Measurements from ENCODE around the gene GPBAR1. TPM values are rescaled to one million over a fixed set of nuclear protein-coding genes. Genes with fewer than 3 reads are reported as not detected.

The GPBAR1 gene
- total RNA-seq, 1 donor from 2014 or later = 1.1 TPM

DNA sequence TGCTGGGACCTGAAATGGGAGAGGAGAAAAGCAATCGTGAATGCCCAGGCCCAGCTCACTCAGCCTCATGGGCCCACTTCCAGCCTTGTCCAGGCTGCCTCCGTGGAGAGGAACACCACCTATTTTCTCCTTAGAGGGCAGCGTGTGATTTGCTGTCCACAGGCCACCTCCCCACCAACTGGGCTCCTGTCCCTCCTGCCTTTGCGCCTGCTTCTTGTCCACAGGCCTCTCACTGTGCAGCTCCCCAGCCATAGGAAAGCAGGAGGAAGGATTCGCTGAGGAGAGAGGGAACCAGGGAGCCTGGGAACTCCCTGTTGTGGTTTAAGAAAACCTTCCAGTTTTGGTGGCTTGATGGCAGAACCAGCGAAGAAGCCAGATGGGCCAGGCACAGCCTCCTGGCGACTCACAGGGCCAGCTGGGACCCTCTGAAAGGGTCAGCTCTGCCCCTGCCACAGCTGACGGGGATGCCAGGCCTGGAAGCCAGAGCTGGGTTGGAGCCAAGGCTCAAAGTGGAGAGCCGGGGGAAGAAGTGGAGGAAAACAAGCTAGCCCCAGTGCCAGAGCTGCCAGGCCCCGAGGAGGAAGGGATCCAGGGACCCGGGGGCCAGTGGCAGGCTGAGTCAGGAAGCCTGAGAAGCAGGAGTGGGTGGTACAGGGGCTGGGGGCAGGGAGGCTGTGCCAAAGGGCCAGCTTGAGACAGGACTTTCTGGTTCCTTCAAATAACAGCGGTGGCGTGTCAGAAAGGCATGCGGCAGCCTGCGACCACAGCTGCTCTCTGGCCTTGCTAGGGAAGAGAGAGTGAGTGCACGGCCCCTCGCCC lies 21.6 kb downstream of the GPBAR1 start:
- peak; percentile 96 for DNase-seq (ENCODE audit: low read depth)

DNA sequence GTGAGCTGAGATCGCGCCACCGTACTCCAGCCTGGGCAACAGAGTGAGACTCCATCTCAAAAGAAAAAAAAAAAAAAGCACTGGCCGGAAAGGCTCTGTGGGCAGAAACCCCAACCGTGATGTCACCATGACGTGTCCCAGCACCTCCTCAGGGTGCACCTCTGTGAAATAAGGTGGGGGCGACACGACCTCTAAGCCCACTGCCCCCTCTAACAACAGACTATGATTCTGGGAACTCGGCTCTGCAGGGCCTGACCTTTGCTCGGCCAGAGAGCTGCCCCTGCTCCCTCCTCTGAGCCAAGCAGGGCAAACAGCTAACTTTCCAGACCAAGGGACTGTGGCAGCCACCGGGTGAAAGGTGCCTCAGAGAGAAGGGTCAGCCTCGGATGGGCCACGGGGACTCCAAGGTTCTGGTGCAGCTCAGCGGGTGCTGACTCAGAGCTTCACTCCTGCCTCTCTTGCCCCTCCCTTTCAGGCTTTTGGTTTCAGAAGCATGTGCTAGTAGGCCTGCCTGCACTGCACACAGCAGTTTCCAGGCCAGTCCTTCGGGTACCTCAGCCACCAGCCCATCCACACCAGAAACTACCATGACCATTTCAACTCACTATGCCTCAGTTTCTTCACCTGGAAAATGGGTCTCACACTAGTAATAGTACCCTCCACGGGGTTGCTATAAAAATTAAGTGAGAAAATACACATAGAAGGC lies 23.4 kb downstream of the GPBAR1 start:
- peak; percentile 88 for DNase-seq (ENCODE audit: low read depth)

DNA sequence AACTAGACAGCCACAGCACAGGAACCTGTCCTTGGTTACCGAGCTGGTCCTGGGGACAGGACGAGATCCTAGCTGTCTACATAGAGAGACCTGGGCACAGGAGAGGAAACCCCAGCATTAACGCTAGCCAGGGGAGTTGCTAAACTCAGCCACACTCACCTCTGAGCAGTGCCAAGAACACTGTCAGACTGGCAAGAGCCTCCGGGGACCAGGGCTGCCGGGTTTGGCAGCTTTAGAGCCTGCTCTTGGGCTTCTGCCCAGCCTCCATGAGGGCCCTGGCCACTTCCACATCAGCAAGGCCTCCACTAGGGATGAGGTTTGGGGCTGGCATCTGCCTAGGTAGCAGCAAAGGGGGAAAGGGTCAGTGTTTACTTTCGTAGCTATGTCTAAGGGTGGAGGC lies 24.8 kb downstream of the GPBAR1 start:
- peak; percentile 78 for DNase-seq (ENCODE audit: low read depth)

DNA sequence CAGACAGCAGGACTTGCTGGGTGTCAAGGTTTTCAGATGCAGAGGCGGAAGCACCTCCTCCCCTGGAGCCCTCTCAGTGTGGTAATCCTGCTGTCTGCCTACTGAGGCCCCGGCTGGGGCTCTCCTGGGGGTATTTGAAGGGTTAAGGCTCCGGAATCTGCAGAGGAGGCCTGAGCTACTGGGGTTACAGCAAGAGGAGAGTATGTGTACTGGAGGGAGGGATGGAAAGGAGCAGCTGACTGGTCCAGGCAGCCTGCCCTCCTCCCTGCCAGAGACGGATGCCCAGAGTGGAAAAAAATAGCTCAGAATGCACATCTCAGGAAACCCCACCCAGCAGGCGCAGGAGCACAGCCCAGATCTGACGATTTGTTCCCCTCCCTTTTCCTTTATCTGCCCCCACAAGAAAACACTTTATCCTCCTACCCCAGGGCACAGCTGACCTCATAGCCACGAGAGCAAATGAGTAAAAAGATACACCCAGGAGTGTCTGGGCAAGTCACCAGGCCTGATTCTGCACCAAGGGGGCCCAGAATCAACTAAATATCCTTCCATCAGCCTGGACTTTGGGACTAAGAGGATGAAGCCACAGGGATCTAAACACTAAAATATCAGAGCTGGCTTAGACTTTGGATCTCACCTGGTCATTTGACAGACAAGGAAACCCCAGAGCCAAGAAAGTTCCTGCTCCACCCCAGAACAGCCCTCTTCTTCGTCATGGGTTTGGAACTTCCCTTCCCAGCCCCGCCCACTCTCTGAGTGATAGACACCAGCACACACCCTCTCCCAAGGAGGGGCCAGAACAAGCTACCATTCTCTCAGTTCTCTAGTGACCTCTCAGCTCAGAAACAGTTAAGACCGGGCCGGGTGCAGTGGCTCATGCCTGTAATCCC lies 26.0 kb downstream of the GPBAR1 start:
- DNase-seq (ENCODE audit: low read depth) = peak; percentile 98

DNA sequence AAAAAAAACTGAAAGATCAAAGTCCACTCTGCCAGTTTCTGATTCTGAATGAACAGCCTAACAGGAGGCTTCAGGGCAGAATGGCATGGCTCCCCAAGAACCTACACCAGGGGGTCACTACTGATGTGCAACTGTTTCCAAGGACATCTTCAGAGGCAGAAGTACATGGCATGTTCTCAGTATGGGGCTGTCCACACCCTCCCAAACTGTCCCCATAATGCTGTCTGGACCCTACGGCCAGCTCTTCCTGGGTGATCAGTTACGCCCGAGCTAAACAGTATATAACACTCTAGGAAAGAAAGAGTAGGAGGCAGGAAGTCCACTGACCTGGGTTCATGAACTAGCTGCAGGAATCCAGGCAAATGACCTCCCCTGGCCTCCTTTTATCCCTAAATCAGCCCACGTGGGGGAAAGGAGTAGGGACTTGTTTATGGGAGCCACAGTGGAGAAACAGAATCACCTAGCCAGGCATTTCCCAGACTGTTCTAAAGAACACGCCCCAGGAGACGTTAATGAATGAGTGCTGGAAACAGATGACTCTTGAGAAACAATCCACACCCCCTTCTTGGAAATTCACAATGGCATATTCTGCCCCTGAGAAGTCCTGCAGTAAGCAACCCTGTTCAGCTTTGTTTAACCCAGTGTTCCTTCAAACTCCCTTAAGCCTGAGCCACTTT lies 29.0 kb downstream of the GPBAR1 start:
- DNase-seq (ENCODE audit: low read depth) = peak; percentile 46

DNA sequence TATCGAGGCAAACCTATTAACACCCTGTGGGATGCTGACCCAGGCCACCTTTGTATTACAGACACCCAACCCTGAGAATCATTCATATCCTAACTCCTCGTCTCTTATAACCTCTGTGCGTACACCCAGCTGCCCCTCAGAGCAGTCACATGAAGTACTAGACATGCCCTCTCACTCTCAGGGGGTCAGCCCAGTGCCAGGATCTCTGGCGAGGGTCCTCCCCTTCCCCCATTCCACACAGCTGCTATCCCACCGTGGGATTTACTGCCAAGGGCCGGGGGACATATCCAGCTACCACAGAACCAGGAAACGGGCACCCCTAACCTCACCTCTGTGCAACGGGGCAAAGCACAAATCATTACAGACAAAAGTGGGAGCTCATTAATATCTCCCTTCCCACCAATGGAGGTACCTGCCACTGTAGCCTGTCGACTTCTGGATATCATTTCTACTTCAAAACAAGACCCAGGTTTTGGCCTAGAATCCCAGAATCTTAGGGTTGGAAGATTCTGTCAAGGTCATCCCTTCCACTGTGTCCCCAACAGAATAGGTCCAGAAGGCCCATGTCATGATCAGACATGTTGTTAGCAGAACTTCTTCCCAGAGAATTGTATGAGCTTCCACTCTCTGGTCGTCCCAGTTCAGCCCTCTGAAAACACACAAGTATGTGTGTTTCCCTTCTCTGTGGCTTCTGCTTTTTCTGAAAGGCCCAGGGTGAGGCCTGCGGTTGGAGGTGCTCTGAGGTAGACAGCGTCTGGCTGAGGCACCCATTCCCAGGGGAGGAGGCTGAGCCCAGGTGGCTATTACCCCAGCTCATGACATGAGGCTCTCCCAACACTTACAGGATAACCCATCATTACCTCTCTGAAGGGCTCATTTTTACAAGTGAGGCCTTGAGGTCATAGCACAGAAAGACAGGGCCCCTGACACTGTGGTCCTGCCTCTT lies 29.8 kb downstream of the GPBAR1 start:
- DNase-seq (ENCODE audit: low read depth) = no peak

DNA sequence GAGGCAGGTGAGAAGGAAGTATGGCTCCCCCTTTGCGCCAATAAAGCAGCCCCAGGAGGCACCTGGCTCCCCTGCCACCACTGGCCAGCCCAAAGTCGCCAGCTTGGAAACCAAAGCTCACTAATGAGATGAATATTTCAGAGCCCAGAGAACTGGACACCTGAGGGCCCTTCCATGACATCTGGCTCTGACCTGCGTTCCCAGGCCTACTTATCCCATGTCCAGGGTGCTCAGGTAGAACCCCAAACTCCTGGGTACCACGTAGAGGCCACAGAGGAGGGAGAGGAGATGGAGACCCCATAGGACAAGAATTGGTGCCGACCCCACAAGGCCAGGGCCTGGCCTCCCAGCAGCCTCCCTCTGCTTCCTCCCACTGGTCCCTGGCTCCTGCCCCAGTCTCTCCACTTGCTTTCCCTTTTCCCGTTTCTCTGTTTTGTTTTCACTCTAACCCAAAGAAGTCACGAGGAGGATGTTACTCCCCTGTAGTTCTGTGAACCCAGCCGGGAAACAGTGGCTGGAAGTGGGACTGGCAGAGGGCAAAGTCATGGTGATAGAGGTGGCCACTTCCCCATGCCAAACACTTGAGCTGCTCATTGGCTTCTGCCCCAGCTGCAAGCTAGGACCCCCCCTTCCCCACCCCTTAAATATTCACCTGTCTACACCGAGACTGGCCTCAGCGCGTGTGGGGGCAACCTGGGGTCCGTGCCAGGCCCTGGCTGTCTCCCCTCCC lies 30.7 kb downstream of the GPBAR1 start:
- no peak for DNase-seq (ENCODE audit: low read depth)

DNA sequence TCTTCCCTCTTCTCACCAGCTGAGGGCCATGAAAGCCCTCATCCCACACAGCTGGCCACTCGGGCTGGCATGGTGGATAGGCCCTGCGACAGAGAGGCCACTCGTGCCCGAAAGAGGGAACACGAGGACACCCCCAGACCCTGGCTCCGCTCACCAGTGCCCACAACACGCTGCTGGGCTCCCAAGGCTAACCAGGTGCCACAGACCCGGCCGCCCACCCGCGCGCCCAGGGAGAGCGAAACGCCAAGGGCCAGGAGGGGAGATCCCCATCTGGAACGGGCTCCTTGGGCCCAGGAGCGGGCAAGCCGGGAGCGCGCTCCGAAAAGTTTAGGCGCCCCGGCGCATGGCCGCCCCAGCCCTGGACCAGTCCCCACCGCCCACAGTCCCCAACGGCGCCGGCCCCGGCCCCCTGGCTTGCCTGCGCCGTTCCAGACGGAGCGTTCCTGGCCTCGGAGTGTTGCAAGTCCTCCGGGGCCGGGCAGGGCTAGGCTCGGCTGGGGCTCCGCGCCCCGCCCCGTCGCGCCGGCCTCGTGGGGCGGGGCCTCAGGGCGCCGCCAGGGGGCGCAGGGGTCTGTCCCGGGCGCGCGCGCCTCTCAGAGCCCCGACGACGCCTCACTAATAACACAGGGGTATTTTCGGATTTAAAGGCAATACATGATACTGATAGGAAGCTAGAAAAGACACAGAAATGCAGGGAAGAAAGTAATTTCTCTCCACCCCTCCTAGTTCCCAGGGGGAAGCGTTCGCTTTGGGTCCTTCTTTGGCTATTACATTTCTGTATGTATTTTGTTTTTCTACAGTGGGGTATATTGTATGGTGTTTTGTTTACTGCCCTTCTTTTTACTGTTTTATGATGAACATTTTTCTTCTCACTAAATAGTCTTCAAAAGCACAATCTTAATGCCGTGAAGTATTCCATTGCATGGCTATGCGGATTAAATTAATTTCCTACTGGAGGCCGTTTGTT lies 31.5 kb downstream of the GPBAR1 start, which contains the start of gene TMBIM1:
TSS of gene TMBIM1 (minus strand) at position 456 of the 967 bp plus-strand sequence. CDS start 10,362 bp downstream, outside the sequence.
- peak; percentile 79 for DNase-seq (ENCODE audit: low read depth)

DNA sequence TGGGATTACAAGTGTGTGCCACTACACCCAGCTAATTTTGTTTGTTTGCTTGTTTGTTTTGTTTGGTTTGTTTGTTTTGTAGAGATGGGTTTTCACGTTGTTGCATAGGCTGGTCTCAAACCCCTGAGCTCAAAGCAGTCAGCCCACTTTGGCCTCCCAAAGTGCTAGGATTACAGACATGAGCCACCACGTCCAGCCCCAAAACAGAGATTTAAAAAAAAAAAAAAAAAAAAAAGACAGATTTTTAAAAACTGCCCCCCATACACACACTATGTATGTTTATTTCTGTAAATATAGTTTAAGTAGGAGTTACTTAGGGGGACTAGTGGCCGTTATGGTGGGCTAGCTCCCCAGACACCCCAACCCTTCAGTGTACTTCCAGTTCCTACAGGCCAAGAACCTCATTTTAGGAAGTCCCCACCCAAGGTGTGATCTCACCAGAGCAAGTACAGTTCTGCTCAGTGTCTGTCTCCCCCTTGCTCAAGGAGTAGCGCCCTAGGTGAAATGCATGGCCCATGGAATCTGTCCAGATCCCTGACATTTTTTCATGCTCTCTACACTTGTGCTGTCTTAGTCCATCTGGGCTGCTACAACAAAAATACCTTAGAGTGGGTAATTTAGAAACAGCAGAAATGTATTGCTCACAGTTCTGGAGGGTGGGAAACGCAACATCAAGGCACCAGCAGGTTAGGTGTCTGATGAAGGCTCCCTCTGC lies 33.1 kb downstream of the GPBAR1 start:
- DNase-seq (ENCODE audit: low read depth) = no peak

DNA sequence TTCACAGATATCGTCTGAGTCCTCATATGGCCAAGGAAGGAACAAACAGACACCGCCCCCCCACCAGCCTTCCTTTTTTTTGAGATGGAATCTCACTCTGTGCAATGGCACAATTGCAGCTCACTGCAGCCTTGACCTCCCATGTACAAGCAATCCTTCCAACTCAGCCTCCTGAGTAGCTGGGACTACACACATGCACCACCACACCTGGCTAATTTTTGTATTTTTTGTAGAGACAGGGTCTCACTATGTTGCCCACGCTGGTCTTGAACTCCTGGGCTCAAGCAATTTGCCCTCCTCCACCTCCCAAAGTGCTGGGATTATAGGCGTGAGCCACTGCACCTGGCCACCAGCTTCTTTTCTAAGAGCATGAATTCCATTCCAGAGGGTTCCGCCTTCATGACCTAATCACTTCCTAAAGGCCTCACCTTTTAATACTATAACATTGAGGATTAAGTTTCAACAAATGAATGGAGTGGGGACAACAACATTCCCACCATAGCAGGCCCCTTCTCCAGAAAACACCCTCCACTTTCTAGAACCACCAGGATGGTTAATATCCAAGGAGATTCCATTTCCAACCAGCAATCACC lies 33.7 kb downstream of the GPBAR1 start:
- DNase-seq (ENCODE audit: low read depth) = no peak

DNA sequence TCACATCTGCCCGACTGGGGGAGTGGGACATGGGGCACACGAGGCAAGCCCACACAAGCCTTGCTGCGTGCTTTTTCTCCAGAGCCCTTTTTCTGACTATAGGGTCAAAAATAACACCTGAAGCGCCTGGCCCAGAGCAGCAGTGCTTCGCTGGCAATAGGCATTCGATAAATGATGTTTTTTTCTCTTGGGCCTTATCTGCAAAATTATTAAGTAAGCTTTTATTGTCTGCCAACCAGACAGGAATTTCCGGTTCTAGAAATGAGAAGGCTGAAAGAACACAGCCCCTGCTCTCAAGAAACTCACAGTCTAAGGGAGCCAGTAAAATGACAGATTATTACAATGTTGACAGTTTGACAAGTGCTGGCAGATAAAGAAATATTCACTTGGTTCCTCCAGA lies 34.2 kb downstream of the GPBAR1 start:
- no peak for DNase-seq (ENCODE audit: low read depth)

DNA sequence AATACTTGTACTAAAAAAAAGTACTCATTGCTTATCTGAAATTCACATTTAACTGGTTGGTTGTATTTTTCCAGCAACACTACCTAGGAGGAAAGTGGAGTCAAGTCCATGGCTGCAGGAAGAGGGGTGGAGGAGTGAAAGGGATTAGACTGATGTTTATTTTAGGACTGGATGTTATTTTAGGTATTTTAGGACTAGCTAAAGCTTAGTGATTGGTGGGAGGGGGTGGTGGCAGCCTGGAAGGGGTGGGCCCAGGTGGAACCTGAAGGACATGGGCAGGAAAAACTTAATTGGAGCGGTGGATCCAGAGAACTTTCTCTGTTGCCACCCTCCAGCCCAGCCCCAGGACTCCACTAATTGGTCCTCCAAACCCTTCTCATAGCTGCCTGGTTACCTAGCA lies 35.4 kb downstream of the GPBAR1 start:
- no peak for DNase-seq (ENCODE audit: low read depth)

DNA sequence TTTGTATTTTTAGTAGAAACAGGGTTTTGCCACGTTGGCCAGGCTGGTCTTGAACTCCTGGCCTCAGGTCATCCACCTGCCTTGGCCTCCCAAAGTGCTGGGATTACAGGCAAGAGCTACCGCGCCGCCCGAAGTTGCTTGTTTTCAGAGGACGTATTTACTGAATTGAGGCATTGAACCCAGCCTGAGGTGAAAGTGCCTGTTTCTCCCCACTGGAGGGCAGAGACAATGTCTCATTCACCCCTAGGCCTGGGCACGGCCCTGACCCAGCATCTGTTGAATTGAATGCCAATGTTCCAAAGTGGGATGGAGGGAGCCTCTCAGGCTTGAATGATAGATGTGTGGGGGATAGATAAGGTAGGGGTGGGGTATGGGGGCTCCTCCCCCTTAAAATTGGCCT lies 36.0 kb downstream of the GPBAR1 start:
- DNase-seq (ENCODE audit: low read depth) = no peak

DNA sequence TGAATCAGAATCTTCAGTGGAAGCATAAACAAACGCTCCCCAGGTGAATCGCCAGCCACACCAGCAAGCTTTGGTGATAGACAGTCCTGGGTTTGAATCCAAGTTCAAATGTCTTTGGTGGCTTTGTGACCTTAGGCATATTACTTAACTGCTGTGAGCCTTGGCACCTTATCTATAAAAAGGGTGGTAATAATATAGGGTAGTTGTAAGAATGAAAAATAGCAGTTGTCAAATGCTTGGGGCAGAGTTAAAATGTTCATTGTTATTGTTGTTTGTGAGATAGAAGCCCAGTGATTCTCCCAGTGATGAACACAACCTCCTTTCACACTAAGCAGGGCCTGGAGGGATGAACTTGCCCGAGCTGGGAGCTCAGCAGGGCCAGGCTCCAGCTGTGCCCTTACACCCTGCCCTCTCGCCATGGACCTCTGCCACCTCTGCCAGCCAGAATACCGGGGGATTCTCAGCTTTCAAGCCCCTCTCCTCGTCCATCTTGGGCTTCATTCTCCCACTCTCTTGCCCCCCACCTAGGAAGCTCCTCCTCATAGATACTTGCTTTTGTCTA lies 37.6 kb downstream of the GPBAR1 start:
- no peak for DNase-seq (ENCODE audit: low read depth)

DNA sequence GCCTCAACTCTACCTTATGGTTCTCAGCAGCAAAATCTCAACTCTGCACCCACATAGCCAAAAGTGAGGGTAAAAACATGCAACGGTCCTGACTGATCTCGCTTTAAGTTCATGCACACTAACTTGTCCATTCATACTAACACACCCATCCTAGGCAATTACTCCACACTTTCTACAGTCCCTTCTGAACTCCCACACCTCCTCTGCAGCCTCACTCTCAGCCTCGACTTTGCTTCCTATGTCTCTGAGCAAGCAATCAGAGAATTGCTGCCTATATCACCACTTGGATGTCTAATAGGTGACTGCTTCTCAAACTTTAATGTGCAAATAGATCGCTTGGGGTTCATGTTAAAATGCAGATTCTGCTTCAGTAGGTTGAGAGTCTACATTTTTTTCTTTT lies 39.3 kb downstream of the GPBAR1 start:
- DNase-seq (ENCODE audit: low read depth) = no peak

DNA sequence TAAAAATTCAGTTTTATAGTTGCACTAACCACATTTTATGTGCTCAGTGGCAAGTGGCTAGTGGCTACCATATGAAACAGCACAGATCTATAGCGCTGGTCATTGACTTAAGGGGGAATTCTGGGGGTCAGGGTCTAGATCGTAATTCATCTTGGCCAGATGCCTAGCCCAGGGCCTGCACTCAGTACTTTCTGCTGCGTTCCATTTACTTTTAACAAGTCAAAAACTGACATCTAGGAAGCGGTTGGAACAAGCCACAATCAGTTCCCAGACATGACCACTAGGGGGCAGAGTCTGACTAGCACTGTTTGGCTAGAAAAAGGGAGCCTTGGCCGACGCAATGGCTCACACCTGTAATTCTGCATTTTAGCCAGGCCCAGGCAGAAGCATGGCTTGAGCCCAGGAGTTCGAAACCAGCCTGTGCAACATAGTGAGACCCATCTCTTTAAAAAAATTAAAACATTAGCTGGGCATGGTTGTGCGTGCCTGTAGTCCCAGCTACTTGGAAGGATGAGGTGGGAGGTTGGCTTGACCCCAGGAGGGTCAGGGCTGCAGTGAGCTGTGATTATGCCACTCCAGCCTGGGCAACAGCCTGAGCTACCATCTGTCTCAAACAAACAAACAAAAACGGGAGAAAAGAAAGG lies 40.5 kb downstream of the GPBAR1 start:
- peak; percentile 84 for DNase-seq (ENCODE audit: low read depth)

All from myocyte (in vitro differentiated cells).